Measurements from ENCODE around the gene SP110.
"Not testable (repeated sequence)": the region's sequence is repeated elsewhere in the genome, so short reads cannot be mapped to it uniquely, and the experiment has no call there.

Gene SP110

GRCh38 chr2:230120376-230120775 is 99.4 kb downstream of the SP110 start:
- not testable (repeated sequence) for DNase-seq

- not testable (repeated sequence) for DNase-seq
Measured at GRCh38 chr2:230119827-230120226, 100.0 kb downstream of the SP110 start.

Data from NCI-H524 (cell line).